Esophagus squamous epithelium (tissue), 5 donors: ENCODE results near the gene CDK16. TPM values are rescaled to one million over a fixed set of nuclear protein-coding genes. Genes with fewer than 3 reads are reported as not detected.

Experiments
- DNase-seq: peaks from one replicate; lab custom pipeline; 2025; lab: John Stamatoyannopoulos, UW
- H3K27ac ChIP-seq, 4 donors: fragments of 200-600 bp; sonication (generic); one replicate each; pipeline ENCODE4 v1.5.1; 2016 to 2019; ENCODE audit warnings: mild to moderate bottlenecking in 1 of 4
- H3K27me3 ChIP-seq, 4 donors: fragments of 200-600 bp; sonication (generic); 1 replicate in 3 of 4; 2 replicates in 1 of 4; pipeline versions ENCODE4 v1.5.1 to v1.6.0; 2017 to 2021; ENCODE audit warnings: antibody characterized with exemption in 1 of 4
- H3K36me3 ChIP-seq, 3 donors: fragments of 200-600 bp; sonication (generic); one replicate each; pipeline ENCODE4 v1.5.1; 2016 to 2019
- H3K4me1 ChIP-seq, 3 donors: fragments of 200-600 bp; sonication (generic); one replicate each; pipeline ENCODE4 v1.5.1; 2017 to 2019
- H3K4me3 ChIP-seq, 4 donors: fragments of 200-600 bp; sonication (generic); 1 replicate in 3 of 4; 2 replicates in 1 of 4; pipeline ENCODE4 v1.5.1; 2016 to 2019; ENCODE audit warnings: mild to moderate bottlenecking in 2 of 4, moderate library complexity in 1 of 4
- H3K9me3 ChIP-seq, 3 donors: fragments of 200-600 bp; sonication (generic); one replicate each; pipeline ENCODE4 v1.5.1; 2016 to 2019
- POLR2A ChIP-seq, 4 donors: fragments of 450-650 bp; IDR thresholded peaks; one replicate each; pipeline ENCODE4 v1.6.1; 2017; ENCODE audit warnings: antibody characterized with exemption in 4 of 4, mild to moderate bottlenecking in 4 of 4, moderate library complexity in 3 of 4
- WGBS, 2 donors: methylation state at CpG; one replicate each; pipeline ENCODE4 v1.1.5; 2018; 5-methylcytosine and 5-hydroxymethylcytosine counted together
- intact Hi-C: fragments of 100-400 bp; cut with DNase I; formaldehyde crosslinking; loops from one replicate; pipeline ENCODE4 v1.15.0; 2022
- total RNA-seq, 4 donors: library from RNA; depleted of rRNA; stranded (reverse); fragments of >200 nt; gene quantifications; one replicate each; pipeline ENCODE4 v1.1.0, GENCODE V29; 2016
- TF ChIP-seq, protein P1 (sequence below), 6 experiments: fragments of 450-650 bp in 4 of 6; fragments of 200-600 bp in 2 of 6; sonication (generic) in 2 of 6; IDR thresholded peaks; one replicate each; pipeline ENCODE4 v1.5.1; 2016 to 2019; ENCODE audit warnings: antibody characterized with exemption in 6 of 6, mild to moderate bottlenecking in 4 of 6, moderate library complexity in 4 of 6
- donor health status: DM: yes; HTN: yes; CAD: no.

Gene CDK16
- total RNA-seq, 4 donors from 2014 or later = 78.1 to 115 (median 99.4) TPM

GRCh38 chrX:47179221-47179927 is 39.1 kb upstream of the CDK16 start:
- WGBS, 2 donors = 67 to 83% methylated on average over 3 to 5 of the region's 14 CpGs
- no peaks in the 10 kb centered on the region for H3K27me3 ChIP-seq
- no peak for DNase-seq

GRCh38 chrX:47179928-47180255 is 38.6 kb upstream of the CDK16 start:
- intact Hi-C loops = no loop called here
- DNase-seq = no peak
- H3K27me3 ChIP-seq = no peaks in the 10 kb centered on the region

More at GRCh38 chrX:47179221-47179927, 39.1 kb upstream of the CDK16 start:
- Histone ChIP-seq H3K36me3 (peaks cover 16 to 100% (median 18%) of the 10 kb centered on the region in 3 donors), H3K27ac (peak overlapping the region in 2 of 4 donors; percentile 29 to 61), H3K9me3 (no peaks in the 10 kb centered on the region), H3K4me1 (peaks cover 0 to 8% (median 3%) of the 10 kb centered on the region in 3 donors), H3K4me3 (no peak overlapping the region)
- TF ChIP-seq, protein P1, sequence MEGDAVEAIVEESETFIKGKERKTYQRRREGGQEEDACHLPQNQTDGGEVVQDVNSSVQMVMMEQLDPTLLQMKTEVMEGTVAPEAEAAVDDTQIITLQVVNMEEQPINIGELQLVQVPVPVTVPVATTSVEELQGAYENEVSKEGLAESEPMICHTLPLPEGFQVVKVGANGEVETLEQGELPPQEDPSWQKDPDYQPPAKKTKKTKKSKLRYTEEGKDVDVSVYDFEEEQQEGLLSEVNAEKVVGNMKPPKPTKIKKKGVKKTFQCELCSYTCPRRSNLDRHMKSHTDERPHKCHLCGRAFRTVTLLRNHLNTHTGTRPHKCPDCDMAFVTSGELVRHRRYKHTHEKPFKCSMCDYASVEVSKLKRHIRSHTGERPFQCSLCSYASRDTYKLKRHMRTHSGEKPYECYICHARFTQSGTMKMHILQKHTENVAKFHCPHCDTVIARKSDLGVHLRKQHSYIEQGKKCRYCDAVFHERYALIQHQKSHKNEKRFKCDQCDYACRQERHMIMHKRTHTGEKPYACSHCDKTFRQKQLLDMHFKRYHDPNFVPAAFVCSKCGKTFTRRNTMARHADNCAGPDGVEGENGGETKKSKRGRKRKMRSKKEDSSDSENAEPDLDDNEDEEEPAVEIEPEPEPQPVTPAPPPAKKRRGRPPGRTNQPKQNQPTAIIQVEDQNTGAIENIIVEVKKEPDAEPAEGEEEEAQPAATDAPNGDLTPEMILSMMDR (IDR thresholded peaks at IDR 0.05) = no peak
- TF ChIP-seq POLR2A (IDR thresholded peaks at IDR 0.05) = no peak
- intact Hi-C loops = no loop called here

DNA sequence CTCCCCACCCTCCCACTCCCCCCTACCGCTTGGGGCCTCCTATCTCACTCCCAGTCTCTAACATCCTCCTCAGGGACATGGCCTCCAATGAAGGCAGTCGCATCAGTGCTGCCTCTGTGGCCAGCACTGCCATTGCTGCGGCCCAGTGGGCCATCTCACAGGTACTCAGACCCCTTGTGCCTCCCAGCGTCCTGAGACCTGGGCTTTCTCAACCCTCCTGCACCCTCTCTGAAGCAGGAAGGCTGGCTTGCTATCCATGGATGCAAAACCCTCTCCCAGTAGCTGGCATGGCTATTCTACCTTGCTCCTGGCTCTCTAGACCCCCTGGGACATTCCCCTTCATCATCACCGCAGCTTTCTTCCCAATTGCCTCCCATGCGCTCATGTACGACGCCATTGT is 38.1 kb upstream of the CDK16 start:
- Histone ChIP-seq H3K27me3 (no peaks in the 10 kb centered on the region), H3K36me3 (peaks cover 10 to 100% (median 18%) of the 10 kb centered on the region in 3 donors), H3K9me3 (no peaks in the 10 kb centered on the region), H3K4me1 (peaks cover 0 to 8% (median 3%) of the 10 kb centered on the region in 3 donors), H3K4me3 (no peak overlapping the region), H3K27ac (no peak overlapping the region)
- no peak for DNase-seq
- TF ChIP-seq, protein P1 (IDR thresholded peaks at IDR 0.05) = no peak
- no peak for TF ChIP-seq POLR2A (IDR thresholded peaks at IDR 0.05)
- WGBS, 2 donors = 92 to 93% methylated on average over 5 to 8 of the region's 8 CpGs
- intact Hi-C loops = no loop called here

More at GRCh38 chrX:47179928-47180255, 38.6 kb upstream of the CDK16 start:
- no peak for TF ChIP-seq POLR2A (IDR thresholded peaks at IDR 0.05)
- TF ChIP-seq, protein P1 (IDR thresholded peaks at IDR 0.05) = no peak
- Histone ChIP-seq H3K4me3 (no peak overlapping the region), H3K9me3 (no peaks in the 10 kb centered on the region), H3K27ac (peak overlapping the region in 1 of 4 donors; percentile 61), H3K4me1 (peaks cover 0 to 8% (median 3%) of the 10 kb centered on the region in 3 donors), H3K36me3 (peaks cover 14 to 100% (median 18%) of the 10 kb centered on the region in 3 donors)
- no CpG with 5 or more reads among the region's 18 CpGs for WGBS, 2 donors

DNA sequence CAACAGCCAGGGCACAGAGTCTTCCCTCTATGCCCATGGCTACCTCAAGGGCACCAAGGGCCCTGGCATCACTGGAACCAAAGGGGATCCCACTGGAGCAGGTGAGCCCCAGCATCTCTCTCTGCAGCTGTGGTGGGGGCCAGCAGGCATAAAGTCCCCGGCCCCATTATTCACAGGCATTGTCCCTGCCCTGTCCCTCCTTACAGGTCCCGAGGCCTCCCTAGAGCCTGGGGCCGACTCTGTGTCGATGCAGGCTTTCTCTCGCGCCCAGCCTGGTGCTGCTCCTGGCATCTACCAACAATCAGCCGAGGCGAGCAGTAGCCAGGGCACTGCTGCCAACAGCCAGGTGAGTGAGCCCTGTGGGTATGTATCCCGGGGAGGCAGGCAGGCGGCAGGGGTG is 37.2 kb upstream of the CDK16 start:
- 82% methylated on average over 5 of the region's 10 CpGs; no CpG with 5 or more reads in 1 of the 2 donors for WGBS, 2 donors
- no peak for DNase-seq
- peaks cover 9 to 100% (median 23%) of the 10 kb centered on the region in 3 donors for H3K36me3 ChIP-seq
- TF ChIP-seq POLR2A (IDR thresholded peaks at IDR 0.05) = no peak
- TF ChIP-seq, protein P1 (IDR thresholded peaks at IDR 0.05) = no peak
- H3K27me3 ChIP-seq = no peaks in the 10 kb centered on the region
- H3K27ac ChIP-seq = no peak overlapping the region
- H3K4me3 ChIP-seq = no peak overlapping the region
- intact Hi-C loops = no loop called here
- no peaks in the 10 kb centered on the region for H3K9me3 ChIP-seq
- peaks cover 0 to 8% (median 3%) of the 10 kb centered on the region in 3 donors for H3K4me1 ChIP-seq

DNA sequence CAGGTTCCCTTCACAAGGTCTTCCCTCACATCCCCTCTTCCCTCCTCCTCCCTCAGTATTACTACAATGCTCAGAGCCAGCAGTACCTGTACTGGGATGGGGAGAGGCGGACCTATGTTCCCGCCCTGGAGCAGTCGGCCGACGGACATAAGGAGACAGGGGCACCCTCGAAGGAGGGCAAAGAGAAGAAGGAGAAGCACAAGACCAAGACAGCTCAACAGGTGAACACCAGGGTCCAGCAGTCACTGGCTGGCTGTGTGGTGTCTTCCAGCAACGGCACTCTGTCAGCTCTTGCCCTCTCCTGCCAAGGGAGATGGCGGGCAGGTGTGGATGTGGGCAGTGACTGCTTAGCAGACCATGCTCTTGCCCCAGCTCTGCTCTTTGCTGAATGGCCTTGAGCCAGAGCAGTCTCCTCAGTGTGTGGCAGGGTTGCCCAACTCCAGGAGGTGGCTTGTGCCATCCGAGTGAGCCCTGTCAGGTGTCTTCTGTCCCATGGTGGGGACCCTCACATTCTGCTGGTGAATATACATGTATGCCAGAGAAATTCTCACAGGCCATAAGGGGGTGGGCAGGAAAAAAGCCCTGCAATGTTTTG is 36.3 kb upstream of the CDK16 start:
- peaks cover 9 to 100% (median 26%) of the 10 kb centered on the region in 3 donors for H3K36me3 ChIP-seq
- 83 to 92% methylated on average over 2 of the region's 9 CpGs for WGBS, 2 donors
- H3K4me3 ChIP-seq = no peak overlapping the region
- no peaks in the 10 kb centered on the region for H3K9me3 ChIP-seq
- peaks cover 0 to 8% (median 3%) of the 10 kb centered on the region in 3 donors for H3K4me1 ChIP-seq
- TF ChIP-seq POLR2A (IDR thresholded peaks at IDR 0.05) = no peak
- TF ChIP-seq, protein P1 (IDR thresholded peaks at IDR 0.05) = no peak
- intact Hi-C loops = no loop called here
- DNase-seq = no peak
- H3K27me3 ChIP-seq = no peaks in the 10 kb centered on the region
- no peak overlapping the region for H3K27ac ChIP-seq
